Erythroblast (primary cell): ENCODE data around the gene WDR88.
"Not testable (repeated sequence)": the region's sequence is repeated elsewhere in the genome, so short reads cannot be mapped to it uniquely, and the experiment has no call there.

ENCODE experiments used
- DNase-seq, 2 experiments: peaks; one replicate each; lab custom pipeline; 2025; lab: John Stamatoyannopoulos, UW
- GATA1 ChIP-seq: IDR thresholded peaks from 2 replicates; pipeline ENCODE4 v1.6.1; 2011; ENCODE audit warnings: low read depth, mild to moderate bottlenecking, control low read depth, low read length, moderate library complexity
- POLR2A ChIP-seq: IDR thresholded peaks from 2 replicates; pipeline ENCODE4 v1.6.1; 2011; ENCODE audit warnings: mild to moderate bottlenecking, low read length

The WDR88 gene

DNA sequence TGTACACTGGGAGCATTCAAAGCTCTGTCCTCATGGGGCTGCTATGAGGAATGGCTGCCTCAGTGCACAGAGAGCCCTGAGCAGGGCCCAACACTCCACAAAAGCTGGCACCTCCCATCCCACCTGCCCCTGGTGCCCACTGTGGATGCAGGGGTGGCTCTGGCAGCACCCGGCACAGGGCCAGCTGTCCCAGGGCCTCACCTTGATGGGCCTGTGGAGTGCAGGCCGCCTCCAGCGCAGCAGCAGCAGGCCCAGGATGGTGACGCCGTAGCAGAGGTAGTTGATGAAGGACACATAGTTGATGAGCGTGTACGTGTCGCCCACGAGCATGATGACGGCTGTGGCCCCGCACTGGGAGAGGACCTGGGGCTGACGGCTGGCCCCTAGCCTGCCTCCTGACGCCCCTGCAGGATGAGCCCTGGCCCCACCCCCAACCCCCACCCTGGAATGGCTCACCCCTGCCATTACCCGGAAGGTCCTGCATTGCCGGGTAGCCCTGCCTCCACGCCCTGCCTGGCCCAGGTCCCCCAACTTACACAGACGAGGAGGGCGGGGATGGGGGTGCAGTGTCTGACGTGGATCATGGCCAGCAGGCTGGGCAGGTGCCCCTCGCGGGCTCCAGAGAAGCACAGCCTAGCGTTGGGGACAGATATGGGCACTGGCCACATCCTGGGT is 78.5 kb downstream of the WDR88 start:
- TF ChIP-seq GATA1 (no peak), POLR2A (no peak)
- DNase-seq = no peak

DNA sequence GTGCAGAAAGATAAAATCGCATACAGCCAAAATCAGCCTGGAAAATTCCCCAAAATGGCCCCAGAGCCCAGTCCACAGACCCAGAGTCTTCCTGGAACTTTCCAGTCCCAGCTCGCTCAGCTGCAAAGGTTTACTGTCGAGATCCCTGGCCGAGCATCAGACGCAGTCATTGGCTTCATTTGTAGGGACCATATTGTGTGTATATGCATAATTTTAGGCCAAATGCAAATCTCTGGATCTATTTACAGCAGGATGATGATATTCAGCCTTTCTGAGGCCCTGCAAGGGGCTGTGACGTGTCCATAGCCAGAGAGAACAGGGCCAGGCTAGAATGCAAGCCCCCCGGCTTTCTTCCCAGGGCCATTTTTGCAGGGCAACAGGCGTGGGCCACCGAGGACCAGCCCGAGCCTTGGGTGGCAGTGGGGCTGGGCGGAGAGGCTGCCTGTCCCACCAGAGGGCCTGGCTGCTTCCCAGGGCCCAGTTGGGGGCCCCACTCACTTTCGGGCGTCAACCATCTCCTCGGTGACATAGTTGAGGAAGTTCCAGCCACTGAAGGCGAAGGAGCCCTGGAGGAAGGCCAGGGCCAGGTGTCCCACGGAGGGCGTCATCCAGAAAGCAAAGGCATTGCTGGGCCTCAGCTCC is 80.0 kb downstream of the WDR88 start:
- DNase-seq = no peak
- TF ChIP-seq POLR2A (no peak), GATA1 (no peak)

DNA sequence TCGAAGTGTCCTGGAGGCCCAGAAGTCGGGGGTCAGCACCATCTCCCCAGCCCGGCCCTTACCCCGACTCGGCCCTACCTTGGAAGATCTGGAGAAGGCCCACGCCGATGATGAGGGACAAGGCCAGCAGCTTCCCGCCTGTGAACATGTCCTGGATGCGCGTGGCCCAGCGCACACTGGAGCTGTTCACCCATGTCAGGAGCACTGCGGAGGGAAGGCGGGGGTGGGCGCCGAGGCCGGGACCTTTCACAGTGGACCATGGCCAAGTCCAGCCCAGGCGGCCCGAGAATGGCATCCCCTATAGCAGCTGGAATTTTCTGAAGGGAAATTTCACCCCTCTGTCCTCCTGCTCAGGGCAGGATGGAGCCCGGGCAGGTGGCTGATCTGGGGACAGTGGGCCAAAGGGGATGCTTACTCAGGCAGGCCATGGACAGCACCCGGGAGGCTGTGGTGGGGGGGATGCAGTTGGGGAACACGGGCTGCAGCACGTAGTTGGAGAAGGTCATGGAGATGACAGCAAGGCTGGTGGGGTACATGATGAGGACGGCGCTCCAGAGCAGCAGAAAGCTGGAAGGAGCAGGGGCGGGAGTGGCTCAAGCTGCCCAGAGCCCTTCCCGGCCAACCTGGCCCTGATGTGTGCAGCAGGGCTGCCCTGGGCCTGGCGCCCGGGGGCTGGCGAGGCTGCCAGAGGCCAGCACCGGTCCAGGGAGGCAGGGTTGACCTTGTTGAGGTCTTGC is 80.7 kb downstream of the WDR88 start:
- DNase-seq = no peak
- no peak for TF ChIP-seq POLR2A
- no peak for TF ChIP-seq GATA1

- TF ChIP-seq GATA1 (no peak), POLR2A (no peak)
- DNase-seq = no peak
Observed at GRCh38 chr19:33214596-33214995, 82.7 kb downstream of the WDR88 start.

DNA sequence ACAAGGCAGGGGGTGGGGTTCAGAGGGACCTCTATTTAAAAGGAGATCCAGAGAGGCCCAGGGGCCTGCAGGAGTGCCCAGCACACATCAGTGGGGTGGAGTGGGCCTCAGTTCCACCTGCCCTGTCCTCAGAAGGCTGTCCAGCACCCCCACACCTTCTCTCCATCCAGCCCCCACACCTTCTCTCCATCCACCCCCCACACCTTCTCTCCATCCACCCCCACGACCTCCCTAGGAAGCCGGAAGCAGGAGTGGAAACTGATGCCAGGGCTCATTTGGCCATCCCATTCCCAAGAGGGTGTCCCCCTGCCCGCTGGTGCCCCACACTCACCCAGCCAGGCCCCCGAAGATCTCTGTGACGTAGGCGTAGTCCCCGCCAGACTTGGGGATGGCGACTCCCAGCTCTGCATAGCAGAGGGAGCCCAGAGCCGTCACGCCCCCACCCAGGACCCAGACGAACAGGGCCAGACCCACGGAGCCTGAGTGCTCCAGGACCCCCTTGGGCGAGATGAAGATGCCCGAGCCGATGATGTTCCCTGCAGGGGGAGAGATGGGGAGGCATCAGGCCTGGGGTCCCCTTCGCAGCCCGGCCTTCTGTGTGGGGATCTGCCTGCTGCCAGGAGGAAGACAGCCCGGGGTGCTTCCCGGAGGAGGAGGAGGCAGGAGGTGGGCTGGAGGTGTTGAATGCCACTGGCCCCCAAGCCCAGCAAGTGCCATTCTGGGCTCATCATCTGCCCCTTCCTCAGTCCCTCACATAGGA is 83.7 kb downstream of the WDR88 start:
- TF ChIP-seq GATA1 (no peak), POLR2A (no peak)
- DNase-seq = no peak

GRCh38 chr19:33216198-33216830 is 84.4 kb downstream of the WDR88 start:
- TF ChIP-seq POLR2A (no peak), GATA1 (no peak)
- no peak for DNase-seq

DNA sequence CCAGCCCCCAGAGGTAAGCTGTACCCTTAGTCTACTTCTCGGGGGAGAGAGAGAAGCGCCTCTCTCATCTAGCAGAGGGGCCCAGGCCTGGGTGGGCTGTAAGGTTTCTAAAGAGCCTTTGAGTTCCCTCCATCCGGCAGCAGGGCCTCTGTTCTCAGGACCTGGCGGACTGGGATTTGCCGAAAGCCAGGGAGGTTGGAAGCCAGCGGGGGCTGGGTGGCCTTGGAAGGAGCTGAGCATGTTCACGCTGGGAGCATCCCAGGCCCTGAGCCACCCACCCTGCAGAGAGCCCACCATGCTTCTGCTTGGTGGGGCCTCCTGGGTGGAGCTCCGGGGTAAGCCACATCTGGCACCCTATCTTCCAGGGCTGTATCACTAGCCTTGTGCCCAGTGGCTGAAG is 86.0 kb downstream of the WDR88 start:
- no peak for DNase-seq
- TF ChIP-seq GATA1 (no peak), POLR2A (no peak)

GRCh38 chr19:33219261-33219815 is 87.4 kb downstream of the WDR88 start:
- no peak for DNase-seq
- TF ChIP-seq GATA1 = no peak

GRCh38 chr19:33220115-33220514 is 88.2 kb downstream of the WDR88 start:
- no peak for DNase-seq
- TF ChIP-seq GATA1 (no peak), POLR2A (no peak)

DNA sequence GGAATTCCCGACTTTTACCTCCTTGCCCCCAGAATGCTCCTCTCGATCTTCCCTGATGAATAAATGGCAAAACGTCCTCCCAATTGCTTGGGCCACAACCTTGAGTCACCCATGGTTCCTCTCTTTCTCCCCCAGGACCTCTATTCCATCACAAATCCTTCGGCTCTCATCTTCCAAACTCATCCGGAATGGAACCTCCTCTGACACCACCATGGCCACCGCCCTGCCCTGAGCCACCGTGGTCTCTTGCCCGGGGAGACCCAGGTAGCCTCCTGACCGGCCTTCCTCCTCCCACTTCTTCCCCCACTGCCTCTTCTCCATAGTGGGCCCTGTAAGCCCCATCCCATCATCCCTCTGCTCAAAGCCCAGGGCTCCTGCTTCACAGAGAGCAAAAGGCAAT is 88.8 kb downstream of the WDR88 start:
- no peak for TF ChIP-seq GATA1
- no peak for TF ChIP-seq POLR2A
- DNase-seq = no peak

- TF ChIP-seq POLR2A (no peak), GATA1 (no peak)
- no peak for DNase-seq
Observed at GRCh38 chr19:33221638-33222037, 89.7 kb downstream of the WDR88 start.

- DNase-seq = not testable (repeated sequence)
Observed at GRCh38 chr19:33222255-33222654, 90.3 kb downstream of the WDR88 start.

DNA sequence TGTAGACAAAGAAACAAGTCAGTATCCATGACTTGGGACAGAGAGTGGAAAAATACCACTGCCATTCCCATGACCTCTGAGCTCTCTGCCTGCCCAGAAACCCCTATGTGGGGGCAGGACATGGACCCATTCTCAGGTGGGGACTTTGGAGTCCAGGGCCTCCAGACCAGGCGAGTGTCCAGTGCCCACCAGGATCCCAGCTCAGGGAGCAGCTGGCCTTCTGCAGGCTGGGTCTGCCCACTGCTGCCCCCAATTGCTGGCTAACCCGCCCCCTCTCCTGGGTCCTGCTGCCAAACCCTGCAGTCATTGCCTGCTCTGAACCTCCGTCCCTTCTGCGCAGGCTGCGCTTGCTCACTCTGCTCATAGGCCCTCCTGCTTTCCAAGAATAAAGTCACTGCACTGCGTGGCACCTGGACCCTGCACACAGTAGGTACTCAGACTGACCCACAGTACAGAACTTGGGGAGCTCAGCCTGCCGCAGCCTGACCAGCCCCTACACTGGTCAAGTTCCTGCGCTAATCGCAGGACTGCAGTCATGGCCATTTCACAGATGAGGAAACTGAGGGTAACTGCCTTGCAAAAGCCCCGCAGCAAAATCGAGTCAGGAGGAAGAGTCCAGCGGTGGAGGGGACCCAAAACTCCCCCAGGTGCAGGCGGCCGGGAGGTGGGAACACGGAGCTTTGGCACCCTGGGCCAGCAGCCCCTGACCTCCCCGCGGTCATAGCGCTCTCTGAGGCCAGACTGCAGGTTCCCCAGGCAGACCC is 93.0 kb downstream of the WDR88 start:
- DNase-seq = no peak
- TF ChIP-seq GATA1 = no peak
- no peak for TF ChIP-seq POLR2A
